ENCODE measurements around the gene RPP25L. TPM values are rescaled to one million over a fixed set of nuclear protein-coding genes. Genes with fewer than 3 reads are reported as not detected.

Gene RPP25L
- total RNA-seq, 1 donor, result 14.7 TPM

- DNase-seq (ENCODE audit: low read depth), result peak; percentile 91
- H3K4me3 ChIP-seq (ENCODE audit: low read depth, low read length), result peak within 1 kb of the TSS; percentile 71
- TF ChIP-seq, protein P1, sequence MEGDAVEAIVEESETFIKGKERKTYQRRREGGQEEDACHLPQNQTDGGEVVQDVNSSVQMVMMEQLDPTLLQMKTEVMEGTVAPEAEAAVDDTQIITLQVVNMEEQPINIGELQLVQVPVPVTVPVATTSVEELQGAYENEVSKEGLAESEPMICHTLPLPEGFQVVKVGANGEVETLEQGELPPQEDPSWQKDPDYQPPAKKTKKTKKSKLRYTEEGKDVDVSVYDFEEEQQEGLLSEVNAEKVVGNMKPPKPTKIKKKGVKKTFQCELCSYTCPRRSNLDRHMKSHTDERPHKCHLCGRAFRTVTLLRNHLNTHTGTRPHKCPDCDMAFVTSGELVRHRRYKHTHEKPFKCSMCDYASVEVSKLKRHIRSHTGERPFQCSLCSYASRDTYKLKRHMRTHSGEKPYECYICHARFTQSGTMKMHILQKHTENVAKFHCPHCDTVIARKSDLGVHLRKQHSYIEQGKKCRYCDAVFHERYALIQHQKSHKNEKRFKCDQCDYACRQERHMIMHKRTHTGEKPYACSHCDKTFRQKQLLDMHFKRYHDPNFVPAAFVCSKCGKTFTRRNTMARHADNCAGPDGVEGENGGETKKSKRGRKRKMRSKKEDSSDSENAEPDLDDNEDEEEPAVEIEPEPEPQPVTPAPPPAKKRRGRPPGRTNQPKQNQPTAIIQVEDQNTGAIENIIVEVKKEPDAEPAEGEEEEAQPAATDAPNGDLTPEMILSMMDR (IDR thresholded peaks at IDR 0.05; ENCODE audit: insufficient read depth, low read depth, low read length), result no peak
Measured at GRCh38 chr9:34637356-34638137, 25.6 kb upstream of the RPP25L start, which contains the start of gene SIGMAR1. SIGMAR1 (minus strand) TSS chr9:34637787; CDS start chr9:34637697, 90 bp downstream.

- TF ChIP-seq, protein P1 (IDR thresholded peaks at IDR 0.05; ENCODE audit: insufficient read depth, low read depth, low read length), result no peak
- no peak for DNase-seq (ENCODE audit: low read depth)
Measured at GRCh38 chr9:34636791-34637355, 25.0 kb upstream of the RPP25L start.

DNA sequence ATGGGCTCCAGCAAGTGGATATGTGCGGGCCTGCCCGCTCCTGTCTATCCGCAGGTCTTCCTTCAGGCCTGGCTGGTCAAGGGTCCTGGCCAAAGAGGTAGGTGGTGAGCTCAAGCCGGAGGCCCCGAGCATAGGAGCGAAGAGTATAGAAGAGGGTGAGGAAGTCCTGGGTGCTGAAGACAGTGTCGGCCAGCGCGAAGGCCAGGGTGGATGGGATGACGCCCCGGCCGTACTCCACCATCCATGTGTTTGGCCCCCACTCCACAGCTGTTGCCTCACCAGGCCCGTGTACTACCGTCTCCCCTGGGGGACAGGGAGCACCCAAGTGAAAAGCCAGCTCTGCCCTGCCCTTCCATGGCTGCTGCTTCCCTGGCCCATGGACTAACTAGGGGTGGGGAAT lies 23.7 kb upstream of the RPP25L start:
- no peak overlapping the region for H3K4me3 ChIP-seq (ENCODE audit: low read depth, low read length)
- TF ChIP-seq, protein P1 (IDR thresholded peaks at IDR 0.05; ENCODE audit: insufficient read depth, low read depth, low read length), result no peak

More at GRCh38 chr9:34636791-34637355, 25.0 kb upstream of the RPP25L start:
- H3K4me3 ChIP-seq (ENCODE audit: low read depth, low read length), result peak overlapping the region; percentile 71

DNA sequence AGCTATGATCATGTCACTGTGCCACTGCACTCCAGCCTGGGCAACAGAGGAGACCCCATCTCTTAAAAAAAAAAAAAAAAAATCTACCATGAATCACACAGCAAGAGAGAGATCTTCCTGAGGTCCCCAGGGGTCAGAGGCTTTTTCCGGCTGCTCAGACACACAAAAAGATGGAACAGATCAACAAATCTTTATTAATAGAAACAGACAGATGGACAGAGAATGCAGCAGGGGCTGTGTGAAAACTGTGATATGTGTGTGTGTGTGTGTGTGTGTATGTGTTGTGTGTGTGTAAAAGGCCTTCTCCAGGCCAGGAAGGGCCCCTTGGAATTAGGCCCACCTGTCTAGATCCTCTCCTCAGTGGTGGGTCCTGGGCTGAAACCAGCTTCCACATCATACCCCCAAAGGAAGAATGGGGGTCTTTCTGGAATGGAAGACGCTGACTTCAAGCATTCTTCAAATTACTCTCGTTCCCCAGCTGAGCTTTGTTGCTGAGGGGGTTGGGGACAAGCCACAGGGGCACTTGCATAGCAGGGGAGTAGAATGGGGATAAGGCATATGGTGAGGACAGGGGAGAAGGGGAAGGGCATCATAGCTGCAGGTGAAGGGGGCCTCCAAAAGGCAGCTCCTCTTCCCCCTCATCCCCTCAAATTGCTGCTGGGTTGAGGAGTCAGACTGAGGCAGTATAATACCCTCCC lies 22.8 kb upstream of the RPP25L start:
- TF ChIP-seq, protein P1 (IDR thresholded peaks at IDR 0.05; ENCODE audit: insufficient read depth, low read depth, low read length), result no peak
- no peak for DNase-seq (ENCODE audit: low read depth)
- H3K4me3 ChIP-seq (ENCODE audit: low read depth, low read length), result no peak overlapping the region

More for the DNA sequence above, 23.7 kb upstream of the RPP25L start:
- no peak for DNase-seq (ENCODE audit: low read depth)

DNA sequence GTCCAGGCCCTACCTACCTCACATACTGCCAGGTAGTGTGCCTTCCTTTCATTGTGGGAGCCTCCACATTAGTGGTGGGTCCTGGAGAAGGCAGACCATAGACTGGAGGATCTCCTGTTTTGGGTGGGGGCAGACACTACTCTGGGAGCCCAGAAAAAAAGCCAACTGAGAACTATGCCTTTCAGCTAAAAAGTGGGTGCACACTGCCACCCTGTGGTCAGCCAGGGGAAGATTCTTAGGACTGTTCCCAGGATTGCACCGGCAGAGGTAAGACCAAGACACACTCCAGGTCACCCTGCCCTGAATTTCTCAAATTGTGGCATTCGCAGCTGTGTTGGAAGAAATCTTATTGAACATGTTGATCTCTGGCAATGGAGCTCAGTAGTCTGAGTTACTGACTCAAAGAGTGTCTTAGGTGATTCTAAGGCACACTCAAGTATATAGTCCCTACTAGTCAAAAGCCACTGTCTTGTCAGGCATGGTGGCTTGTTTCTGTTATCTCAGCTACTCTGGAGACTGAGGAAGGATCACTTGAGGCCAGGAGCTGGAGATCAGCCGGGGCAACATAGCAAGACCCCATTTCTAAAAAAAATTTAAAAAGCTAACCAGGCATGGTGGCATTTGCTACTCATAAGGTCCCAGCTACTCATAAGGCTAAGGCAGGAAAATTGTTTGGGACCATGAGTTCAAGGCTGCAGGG lies 22.1 kb upstream of the RPP25L start:
- TF ChIP-seq, protein P1 (IDR thresholded peaks at IDR 0.05; ENCODE audit: insufficient read depth, low read depth, low read length), result peak; percentile 88
- H3K4me3 ChIP-seq (ENCODE audit: low read depth, low read length), result no peak overlapping the region
- DNase-seq (ENCODE audit: low read depth), result peak; percentile 64

- TF ChIP-seq, protein P1 (IDR thresholded peaks at IDR 0.05; ENCODE audit: insufficient read depth, low read depth, low read length), result no peak
Measured at GRCh38 chr9:34633166-34633565, 21.3 kb upstream of the RPP25L start.

More at GRCh38 chr9:34633166-34633565, 21.3 kb upstream of the RPP25L start:
- H3K4me3 ChIP-seq (ENCODE audit: low read depth, low read length), result no peak overlapping the region
- no peak for DNase-seq (ENCODE audit: low read depth)

Measured in fibroblast of villous mesenchyme (primary cell).